ENCODE results near the gene FBXL20.

DNA sequence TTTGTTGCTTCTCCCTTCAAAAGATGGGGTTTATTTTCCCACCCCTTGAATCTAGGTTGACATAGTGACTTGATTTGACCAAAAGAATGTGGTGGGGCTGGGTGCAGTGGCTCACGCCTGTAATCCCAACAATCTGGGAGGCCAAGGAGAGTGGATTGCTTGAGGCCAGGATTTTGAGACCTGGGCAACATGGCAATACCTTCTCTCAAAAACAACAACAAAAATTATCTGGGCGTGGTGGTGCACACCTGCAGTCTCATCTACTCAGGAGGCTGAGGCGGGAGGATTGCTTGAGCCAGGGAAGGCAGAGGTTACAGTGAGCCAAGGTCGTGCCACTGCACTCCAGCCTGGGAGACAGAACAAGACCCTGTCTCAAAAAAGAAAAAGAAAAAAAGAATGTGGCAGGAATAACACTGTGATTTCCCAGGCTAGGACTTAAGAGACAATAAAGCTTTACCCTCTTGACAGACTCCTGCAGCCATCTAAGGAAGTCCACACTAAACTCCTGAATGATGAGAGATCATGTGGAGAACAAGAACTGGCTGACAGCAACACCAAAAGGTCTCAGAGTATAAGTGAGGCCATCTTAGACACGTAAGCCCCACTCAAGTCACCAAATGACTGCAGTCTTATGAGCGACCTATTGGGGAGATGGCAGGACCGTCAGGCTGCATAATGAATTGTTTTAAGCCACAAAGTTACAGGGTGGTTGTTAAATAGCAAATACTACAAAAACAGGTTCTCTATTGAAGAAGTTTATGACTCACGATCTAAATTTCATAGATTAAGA lies 37.0 kb downstream of the FBXL20 start:
- TF ChIP-seq CTCF (IDR thresholded peaks at IDR 0.05) (no peak), POLR2A (IDR thresholded peaks at IDR 0.05) (no peak)
